Measurements from ENCODE around the gene TRAIP. TPM values are rescaled to one million over a fixed set of nuclear protein-coding genes. Genes with fewer than 3 reads are reported as not detected.

TRAIP gene
- polyA plus RNA-seq, 1 donor from 2014 or later = 7.6 TPM

- Histone ChIP-seq H3K27me3 (ENCODE audit: insufficient read depth, low read depth, low read length) (no peaks in the 10 kb centered on the region), H3K27ac (ENCODE audit: low read length) (no peak overlapping the region), H3K9me2 (ENCODE audit: insufficient read depth, low read length) (no peaks in the 10 kb centered on the region), H3K4me3 (ENCODE audit: low read length) (no peak overlapping the region), H3K36me3 (ENCODE audit: insufficient read depth, low read length) (no peaks in the 10 kb centered on the region), H3K4me2 (ENCODE audit: low read length) (no peak overlapping the region), H4K20me1 (ENCODE audit: insufficient read depth) (no peaks in the 10 kb centered on the region), H3F3A (ENCODE audit: insufficient read depth, low read length, poor library complexity, severe bottlenecking) (no peaks in the 10 kb centered on the region), H2AFZ (ENCODE audit: low read depth, low read length) (no peak overlapping the region), H3K79me2 (replicated peaks; ENCODE audit: insufficient read depth, low read length) (no peaks in the 10 kb centered on the region), H3K9me3 (ENCODE audit: low read length) (no peaks in the 10 kb centered on the region), H3K9ac (ENCODE audit: low read length) (no peak overlapping the region)
- TF ChIP-seq EP300 (conservative IDR thresholded peaks at IDR 0.05; ENCODE audit: poor library complexity, severe bottlenecking) (no peak), EZH2 (IDR thresholded peaks at IDR 0.05; ENCODE audit: borderline replicate concordance, insufficient read depth, low read length, poor library complexity, severe bottlenecking) (no peak), CTCF (IDR thresholded peaks at IDR 0.05; ENCODE audit: poor library complexity, severe bottlenecking) (no peak), RAD21 (conservative IDR thresholded peaks at IDR 0.05) (no peak), TAF1 (IDR thresholded peaks at IDR 0.05; ENCODE audit: low read depth) (no peak), SMC3 (conservative IDR thresholded peaks at IDR 0.05; ENCODE audit: poor library complexity) (no peak), MXI1 (conservative IDR thresholded peaks at IDR 0.05; ENCODE audit: poor library complexity, severe bottlenecking) (no peak), POLR2AphosphoS5 (IDR thresholded peaks at IDR 0.05) (no peak), REST (IDR thresholded peaks at IDR 0.05; ENCODE audit: borderline replicate concordance) (no peak)
Measured at GRCh38 chr3:49794431-49794830, 61.9 kb downstream of the TRAIP start.

GRCh38 chr3:49793486-49794085 is 62.8 kb downstream of the TRAIP start:
- Histone ChIP-seq H3K36me3 (ENCODE audit: insufficient read depth, low read length) (no peaks in the 10 kb centered on the region), H3K4me3 (ENCODE audit: low read length) (no peak overlapping the region), H3K27me3 (ENCODE audit: insufficient read depth, low read depth, low read length) (no peaks in the 10 kb centered on the region), H3F3A (ENCODE audit: insufficient read depth, low read length, poor library complexity, severe bottlenecking) (no peaks in the 10 kb centered on the region), H3K9me2 (ENCODE audit: insufficient read depth, low read length) (no peaks in the 10 kb centered on the region), H3K79me2 (replicated peaks; ENCODE audit: insufficient read depth, low read length) (no peaks in the 10 kb centered on the region), H3K9me3 (ENCODE audit: low read length) (no peaks in the 10 kb centered on the region), H3K27ac (ENCODE audit: low read length) (no peak overlapping the region), H2AFZ (ENCODE audit: low read depth, low read length) (no peak overlapping the region), H3K9ac (ENCODE audit: low read length) (no peak overlapping the region), H3K4me2 (ENCODE audit: low read length) (no peak overlapping the region), H4K20me1 (ENCODE audit: insufficient read depth) (no peaks in the 10 kb centered on the region)
- TF ChIP-seq CTCF (IDR thresholded peaks at IDR 0.05; ENCODE audit: poor library complexity, severe bottlenecking) (no peak), REST (IDR thresholded peaks at IDR 0.05; ENCODE audit: borderline replicate concordance) (no peak), EP300 (conservative IDR thresholded peaks at IDR 0.05; ENCODE audit: poor library complexity, severe bottlenecking) (no peak), TAF1 (IDR thresholded peaks at IDR 0.05; ENCODE audit: low read depth) (no peak), SMC3 (conservative IDR thresholded peaks at IDR 0.05; ENCODE audit: poor library complexity) (no peak), EZH2 (IDR thresholded peaks at IDR 0.05; ENCODE audit: borderline replicate concordance, insufficient read depth, low read length, poor library complexity, severe bottlenecking) (no peak), MXI1 (conservative IDR thresholded peaks at IDR 0.05; ENCODE audit: poor library complexity, severe bottlenecking) (no peak), RAD21 (conservative IDR thresholded peaks at IDR 0.05) (no peak), POLR2AphosphoS5 (IDR thresholded peaks at IDR 0.05) (no peak)
